Liver (tissue), 9 donors: ENCODE results near the gene PHETA1. TPM values are rescaled to one million over a fixed set of nuclear protein-coding genes. Genes with fewer than 3 reads are reported as not detected.
A peak's percentile ranks its signal among the peaks of the same experiment; 100 is the strongest.

Experiments used
- DNase-seq: peaks from one replicate; pipeline ENCODE4 v3.0.0-alpha.2; 2017; ENCODE audit warnings: low spot score
- H3K27ac ChIP-seq, 2 donors: one replicate each; pipeline ENCODE4 v1.7.0; 2013; ENCODE audit warnings: inconsistent platforms in 2 of 2, low read length in 2 of 2, control low read depth in 1 of 2, low read depth in 1 of 2, mild to moderate bottlenecking in 1 of 2
- H3K27me3 ChIP-seq, 4 donors: one replicate each; pipeline versions ENCODE4 v1.6.1 to v1.7.0; 2013; ENCODE audit warnings: low read length in 3 of 4, inconsistent platforms in 1 of 4, mild to moderate bottlenecking in 1 of 4, moderate library complexity in 1 of 4; ENCODE audit not compliant: control insufficient read depth in 4 of 4, insufficient read depth in 4 of 4
- H3K36me3 ChIP-seq, 4 donors: one replicate each; pipeline versions ENCODE4 v1.6.1 to v1.7.0; 2013; ENCODE audit warnings: low read length in 3 of 4, mild to moderate bottlenecking in 3 of 4, low read depth in 1 of 4, moderate library complexity in 1 of 4; ENCODE audit not compliant: control insufficient read depth in 4 of 4, insufficient read depth in 3 of 4
- H3K4me1 ChIP-seq, 4 donors: one replicate each; pipeline versions ENCODE4 v1.6.1 to v1.7.0; 2013; ENCODE audit warnings: low read length in 3 of 4, mild to moderate bottlenecking in 3 of 4, moderate library complexity in 1 of 4; ENCODE audit not compliant: control insufficient read depth in 4 of 4, insufficient read depth in 4 of 4
- H3K4me3 ChIP-seq, 3 donors: one replicate each; pipeline versions ENCODE4 v1.6.1 to v1.7.0; 2013; ENCODE audit warnings: low read length in 3 of 3, control low read depth in 1 of 3, low read depth in 1 of 3, mild to moderate bottlenecking in 1 of 3
- H3K9ac ChIP-seq, 2 donors: one replicate each; pipeline ENCODE4 v1.7.0; 2013; ENCODE audit warnings: low read length in 2 of 2, mild to moderate bottlenecking in 2 of 2, moderate library complexity in 2 of 2, control low read depth in 1 of 2, low read depth in 1 of 2
- H3K9me3 ChIP-seq, 4 donors: one replicate each; pipeline versions ENCODE4 v1.6.1 to v1.7.0; 2013; ENCODE audit warnings: low read length in 3 of 4; ENCODE audit not compliant: control insufficient read depth in 4 of 4
- ATF3 ChIP-seq: IDR thresholded peaks from 2 replicates; pipeline ENCODE4 v1.6.1; 2016; ENCODE audit warnings: antibody characterized with exemption
- CTCF ChIP-seq: fragments of 150-350 bp; IDR thresholded peaks from 2 replicates; pipeline ENCODE4 v1.5.1; 2017; ENCODE audit warnings: improper control_type of control experiment, low read depth, low read length; ENCODE audit not compliant: missing input control
- EGR1 ChIP-seq, 2 donors: IDR thresholded peaks; 2 replicates each; pipeline ENCODE4 v1.6.1; 2016 to 2018; ENCODE audit warnings: antibody characterized with exemption in 2 of 2, low read depth in 2 of 2
- FOXA1 ChIP-seq: IDR thresholded peaks from 2 replicates; pipeline ENCODE4 v1.6.1; 2016; ENCODE audit warnings: antibody characterized with exemption
- FOXA2 ChIP-seq: IDR thresholded peaks from 2 replicates; pipeline ENCODE4 v1.6.1; 2016; ENCODE audit warnings: antibody characterized with exemption
- GABPA ChIP-seq, 2 donors: IDR thresholded peaks in 1 of 2; conservative IDR thresholded peaks in 1 of 2; 2 replicates each; pipeline ENCODE4 v1.6.1; 2016; ENCODE audit warnings: antibody characterized with exemption in 2 of 2, mild to moderate bottlenecking in 1 of 2, moderate library complexity in 1 of 2
- HNF4A ChIP-seq, 2 donors: conservative IDR thresholded peaks; 2 replicates each; pipeline ENCODE4 v1.6.1; 2016; ENCODE audit warnings: antibody characterized with exemption in 2 of 2, mild to moderate bottlenecking in 2 of 2
- HNF4G ChIP-seq: IDR thresholded peaks from 2 replicates; pipeline ENCODE4 v1.6.1; 2016; ENCODE audit warnings: antibody characterized with exemption
- JUND ChIP-seq, 2 donors: IDR thresholded peaks; 2 replicates each; pipeline ENCODE4 v1.6.1; 2016; ENCODE audit warnings: antibody characterized with exemption in 2 of 2
- MAX ChIP-seq: IDR thresholded peaks from 2 replicates; pipeline ENCODE4 v1.6.1; 2016; ENCODE audit warnings: antibody characterized with exemption
- NR2F2 ChIP-seq: IDR thresholded peaks from 2 replicates; pipeline ENCODE4 v1.6.1; 2016; ENCODE audit warnings: antibody characterized with exemption
- RAD21 ChIP-seq, 2 donors: IDR thresholded peaks; 2 replicates each; pipeline ENCODE4 v1.6.1; 2016; ENCODE audit warnings: antibody characterized with exemption in 2 of 2, mild to moderate bottlenecking in 2 of 2
- REST ChIP-seq: IDR thresholded peaks from 2 replicates; pipeline ENCODE4 v1.6.1; 2016; ENCODE audit warnings: antibody characterized with exemption, mild to moderate bottlenecking
- RXRA ChIP-seq, 2 donors: IDR thresholded peaks; 2 replicates each; pipeline ENCODE4 v1.6.1; 2017 to 2018; ENCODE audit warnings: antibody characterized with exemption in 2 of 2, mild to moderate bottlenecking in 1 of 2
- SP1 ChIP-seq: IDR thresholded peaks from 2 replicates; pipeline ENCODE4 v1.6.1; 2018; ENCODE audit warnings: antibody characterized with exemption, mild to moderate bottlenecking
- TAF1 ChIP-seq: conservative IDR thresholded peaks from 2 replicates; pipeline ENCODE4 v1.6.1; 2016; ENCODE audit warnings: antibody characterized with exemption, mild to moderate bottlenecking
- YY1 ChIP-seq: IDR thresholded peaks from 2 replicates; pipeline ENCODE4 v1.6.1; 2016; ENCODE audit warnings: antibody characterized with exemption, mild to moderate bottlenecking
- ZBTB33 ChIP-seq: IDR thresholded peaks from 2 replicates; pipeline ENCODE4 v1.6.1; 2016; ENCODE audit warnings: antibody characterized with exemption
- WGBS: extraction: QIAGEN DNeasy Blood & Tissue Kit; methylation state at CpG from one replicate; pipeline ENCODE4 v1.1.7; 2013; 5-methylcytosine and 5-hydroxymethylcytosine counted together
- polyA plus RNA-seq, 2 donors: library from polyadenylated mRNA; stranded (reverse) in 1 of 2; unstranded in 1 of 2; fragments of 200-250 nt in 1 of 2; fragments of >200 nt in 1 of 2; fragmentation: Nextera tagmentation in 1 of 2; extraction: Ambion mirVana in 1 of 2; gene quantifications; one replicate each; pipeline versions ENCODE4 v1.2.1 to v1.2.3, GENCODE V29; 2013 to 2015
- total RNA-seq, 2 donors: library from RNA; depleted of rRNA; stranded (reverse); fragments of >200 nt; gene quantifications; one replicate each; pipeline ENCODE4 v1.2.3, GENCODE V29; 2014
- donor health status: healthy.
- donor health status: healthy.
- donor health status: healthy.
- donor health status: healthy.
- donor health status: healthy.

PHETA1 gene
- total and polyA plus RNA-seq, 4 donors: 2.4 to 5.7 (median 3.9) TPM

- WGBS: 51% methylated on average over 12 of the region's 12 CpGs
- H3K9ac ChIP-seq: peak overlapping the region in 1 of 2 donors; percentile 4
- H3K9me3 ChIP-seq: no peaks in the 10 kb centered on the region
- H3K4me1 ChIP-seq: peaks cover 15 to 71% (median 53%) of the 10 kb centered on the region in 4 donors
- no peak for DNase-seq
- H3K36me3 ChIP-seq: no peaks in the 10 kb centered on the region
- peak overlapping the region; percentile 80 to 85 for H3K27ac ChIP-seq
- no peak for TF ChIP-seq HNF4G
- no peak for TF ChIP-seq RXRA (IDR thresholded peaks at IDR 0.05)
- TF ChIP-seq MAX: no peak
- no peak for TF ChIP-seq YY1
- TF ChIP-seq ATF3: no peak
- TF ChIP-seq SP1: no peak
- no peak for TF ChIP-seq ZBTB33
- TF ChIP-seq FOXA1: no peak
- no peak for TF ChIP-seq REST
- no peak for TF ChIP-seq NR2F2
- TF ChIP-seq RAD21 (IDR thresholded peaks at IDR 0.05): no peak
- TF ChIP-seq TAF1: no peak
- TF ChIP-seq EGR1 (IDR thresholded peaks at IDR 0.05; ENCODE audit: low read depth in 2 of 2): no peak
- TF ChIP-seq GABPA (IDR thresholded peaks at IDR 0.05 in 1 of 2, conservative IDR thresholded peaks at IDR 0.05 in 1 of 2): no peak
- TF ChIP-seq JUND (IDR thresholded peaks at IDR 0.05): no peak
- no peak for TF ChIP-seq HNF4A (conservative IDR thresholded peaks at IDR 0.05)
- no peak for TF ChIP-seq FOXA2
- TF ChIP-seq CTCF: no peak
- H3K4me3 ChIP-seq: no peak overlapping the region
- H3K27me3 ChIP-seq: no peaks in the 10 kb centered on the region
Measured at GRCh38 chr12:111410431-111411184, 41.7 kb upstream of the PHETA1 start.
